HCT116 (cell line): ENCODE data around the gene LYRM4. TPM values are rescaled to one million over a fixed set of nuclear protein-coding genes. Genes with fewer than 3 reads are reported as not detected.
A peak's percentile ranks its signal among the peaks of the same experiment; 100 is the strongest.

Source experiments
- ATAC-seq: fragments of 200-7000 bp; cut with Tn5 transposase; 2 replicates; pipeline ENCODE4 v1.9.1; 2020; ENCODE audit warnings: mild to moderate bottlenecking, moderate library complexity
- BruUV-seq: library from RNA; stranded (reverse); fragments of 400-500 nt; replicated peaks from 2 replicates; lab custom pipeline; 2021; lab: Mats Ljungman, UMichigan
- CTCF ChIA-PET: fragments of 300-600 bp; sonication (Branson Sonifier 250); formaldehyde crosslinking; loops from one replicate; lab custom pipeline; 2021; ENCODE audit warnings: antibody characterized with exemption; lab: Charles Lee
- POLR2A ChIA-PET: fragments of 300-600, 350-600 bp; sonication (Branson Sonifier 250); formaldehyde crosslinking; loops from one replicate; lab custom pipeline; 2021; ENCODE audit warnings: antibody characterized with exemption; lab: Charles Lee
- RAD21 ChIA-PET, 2 experiments: fragments of 300-600 bp; sonication (Branson Sonifier 250); formaldehyde crosslinking; loops; one replicate each; lab custom pipeline; 2023; ENCODE audit warnings: low total read pairs in 2 of 2; ENCODE audit not compliant: uncharacterized antibody in 2 of 2, unreplicated experiment in 2 of 2, low non-redundant PET in 1 of 2; lab: Charles Lee
- DNase-seq: peaks from one replicate; pipeline ENCODE4 v3.0.0-alpha.2; 2010; ENCODE audit warnings: low read depth, low spot score
- H2AFZ ChIP-seq: fragments of 200-600 bp; shearing (Covaris generic), sonication (generic); 2 replicates; pipeline ENCODE4 v1.6.1; 2017; ENCODE audit warnings: low read depth, mixed run types, mixed read lengths, antibody characterized with exemption, low read length; ENCODE audit not compliant: poor library complexity, severe bottlenecking
- H3K27ac ChIP-seq: 2 replicates; pipeline ENCODE4 v1.5.1; 2012; ENCODE audit warnings: low read depth, low read length
- H3K27me3 ChIP-seq: fragments of 200-600 bp; sonication (generic); 2 replicates; pipeline ENCODE4 v1.6.1; 2016; ENCODE audit warnings: mixed run types, low read length, mixed read lengths; ENCODE audit not compliant: insufficient read depth
- H3K36me3 ChIP-seq, 2 experiments: fragments of 200-500 bp in 1 of 2; fragments of 200-600 bp in 1 of 2; sonication (Bioruptor generic) in 1 of 2; sonication (generic) in 1 of 2; 2 replicates each; pipeline versions ENCODE4 v1.5.1 to v1.6.1; 2014 to 2016; ENCODE audit warnings: low read length in 2 of 2, inconsistent platforms in 1 of 2, mixed read lengths in 1 of 2, mixed run types in 1 of 2; ENCODE audit not compliant: insufficient read depth in 2 of 2, control insufficient read depth in 1 of 2
- H3K4me1 ChIP-seq, 2 experiments: fragments of 200-600 bp in 1 of 2; sonication (generic) in 1 of 2; 2 replicates each; pipeline versions ENCODE4 v1.5.1 to v1.6.1; 2012 to 2017; ENCODE audit warnings: low read length in 2 of 2, inconsistent platforms in 1 of 2, mild to moderate bottlenecking in 1 of 2, mixed read lengths in 1 of 2, mixed run types in 1 of 2, moderate library complexity in 1 of 2; ENCODE audit not compliant: insufficient read depth in 2 of 2, control insufficient read depth in 1 of 2
- H3K4me2 ChIP-seq: fragments of 200-600 bp; sonication (generic); 2 replicates; pipeline ENCODE4 v1.6.1; 2017; ENCODE audit warnings: mixed run types, low read length, mixed read lengths
- H3K4me3 ChIP-seq, 2 experiments: fragments of 200-600 bp in 1 of 2; sonication (generic) in 1 of 2; replicated peaks in 1 of 2; 2 replicates each; pipeline ENCODE4 v1.5.1; 2011 to 2016; ENCODE audit warnings: low read length in 2 of 2, control low read depth in 1 of 2, low read depth in 1 of 2, mild to moderate bottlenecking in 1 of 2, mixed read lengths in 1 of 2, mixed run types in 1 of 2
- H3K79me2 ChIP-seq: fragments of 200-600 bp; sonication (generic); 2 replicates; pipeline ENCODE4 v1.6.1; 2017; ENCODE audit warnings: mild to moderate bottlenecking, mixed run types, low read length, moderate library complexity, mixed read lengths; ENCODE audit not compliant: insufficient read depth
- H3K9ac ChIP-seq: fragments of 200-600 bp; sonication (generic); 2 replicates; pipeline ENCODE4 v1.6.1; 2016; ENCODE audit warnings: low read length, mixed read lengths
- H3K9me2 ChIP-seq: fragments of 200-600 bp; sonication (generic), shearing (Covaris generic); 2 replicates; pipeline ENCODE4 v1.6.1; 2017; ENCODE audit warnings: mixed run types, mild to moderate bottlenecking, moderate library complexity; ENCODE audit not compliant: insufficient read depth
- H3K9me3 ChIP-seq, 2 experiments: fragments of 200-500 bp in 1 of 2; fragments of 200-600 bp in 1 of 2; sonication (Bioruptor generic) in 1 of 2; sonication (generic) in 1 of 2; 2 replicates each; pipeline ENCODE4 v1.6.1; 2014 to 2017; ENCODE audit warnings: low read length in 2 of 2, mixed read lengths in 2 of 2, inconsistent platforms in 1 of 2, low read depth in 1 of 2, mild to moderate bottlenecking in 1 of 2, mixed run types in 1 of 2, moderate library complexity in 1 of 2; ENCODE audit not compliant: control insufficient read depth in 1 of 2, insufficient read depth in 1 of 2
- H4K20me1 ChIP-seq: fragments of 200-600 bp; sonication (generic), shearing (Covaris generic); 2 replicates; pipeline ENCODE4 v1.6.1; 2017; ENCODE audit warnings: mixed run types, mild to moderate bottlenecking, moderate library complexity; ENCODE audit not compliant: insufficient read depth
- CBX3 ChIP-seq: IDR thresholded peaks from 2 replicates; pipeline ENCODE4 v1.6.1; 2012; ENCODE audit warnings: low read depth
- CEBPB ChIP-seq: IDR thresholded peaks from 2 replicates; pipeline ENCODE4 v1.6.1; 2012; ENCODE audit warnings: low read depth
- EGR1 ChIP-seq: IDR thresholded peaks from 2 replicates; pipeline ENCODE4 v1.6.1; 2012; ENCODE audit warnings: low read depth
- FOSL1 ChIP-seq: IDR thresholded peaks from 2 replicates; pipeline ENCODE4 v1.6.1; 2012; ENCODE audit warnings: low read depth
- POLR2A ChIP-seq: IDR thresholded peaks from 2 replicates; pipeline ENCODE4 v1.7.0; 2011; ENCODE audit warnings: borderline replicate concordance; ENCODE audit not compliant: insufficient read depth, insufficient read length; ENCODE audit errors: extremely low read depth
- POLR2AphosphoS5 ChIP-seq: IDR thresholded peaks from 2 replicates; pipeline ENCODE4 v1.6.1; 2011; ENCODE audit warnings: mild to moderate bottlenecking, low read depth, low read length, moderate library complexity
- SIN3A ChIP-seq: IDR thresholded peaks from 2 replicates; pipeline ENCODE4 v1.6.1; 2012; ENCODE audit warnings: low read depth
- SP1 ChIP-seq: IDR thresholded peaks from 2 replicates; pipeline ENCODE4 v1.6.1; 2012; ENCODE audit warnings: low read depth
- SRF ChIP-seq: IDR thresholded peaks from 2 replicates; pipeline ENCODE4 v1.6.1; 2012; ENCODE audit warnings: low read depth
- TCF7L2 ChIP-seq: IDR thresholded peaks from 2 replicates; pipeline ENCODE4 v1.7.0; 2011; ENCODE audit warnings: borderline replicate concordance, inconsistent platforms; ENCODE audit not compliant: insufficient read depth, insufficient read length; ENCODE audit errors: extremely low read depth
- YY1 ChIP-seq: IDR thresholded peaks from 2 replicates; pipeline ENCODE4 v1.6.1; 2011; ENCODE audit warnings: low read length, low read depth, moderate library complexity, mild to moderate bottlenecking; ENCODE audit not compliant: insufficient replicate concordance; ENCODE audit errors: extremely low read depth
- ZFX ChIP-seq: fragments of 450-650 bp; IDR thresholded peaks from 2 replicates; pipeline ENCODE4 v1.6.1; 2017
- intact Hi-C: fragments of 100-400 bp; cut with micrococcal nuclease; formaldehyde crosslinking; loops from 2 replicates; pipeline ENCODE4 v1.10.0; 2022
- total RNA-seq: library from RNA; stranded (reverse); gene quantifications from one replicate; pipeline ENCODE4 v1.2.1, GENCODE V29; 2021; ENCODE audit not compliant: unreplicated experiment
- TF ChIP-seq, protein P1 (sequence below), 3 experiments: fragments of 200-600 bp in 1 of 3; sonication (generic) in 1 of 3; IDR thresholded peaks in 2 of 3; conservative IDR thresholded peaks in 1 of 3; 2 replicates each; pipeline ENCODE4 v1.5.1; 2012 to 2017; ENCODE audit warnings: low read depth in 2 of 3, low read length in 2 of 3, antibody characterized with exemption in 1 of 3, borderline replicate concordance in 1 of 3, control low read depth in 1 of 3, mild to moderate bottlenecking in 1 of 3, mixed read lengths in 1 of 3, mixed run types in 1 of 3, moderate library complexity in 1 of 3; ENCODE audit not compliant: insufficient read depth in 1 of 3
- TF ChIP-seq, protein P2 (sequence below): IDR thresholded peaks from 2 replicates; pipeline ENCODE4 v1.6.1; 2011; ENCODE audit warnings: mild to moderate bottlenecking, low read length, moderate library complexity; ENCODE audit not compliant: insufficient replicate concordance; ENCODE audit errors: extremely low read depth
- TF ChIP-seq, protein P3 (sequence below): IDR thresholded peaks from 2 replicates; pipeline ENCODE4 v1.6.1; 2012
- TF ChIP-seq, protein P4 (sequence below): IDR thresholded peaks from 2 replicates; pipeline ENCODE4 v1.6.1; 2012

The LYRM4 gene
- total RNA-seq, 1 experiment from 2014 or later: 30.1 TPM

DNA sequence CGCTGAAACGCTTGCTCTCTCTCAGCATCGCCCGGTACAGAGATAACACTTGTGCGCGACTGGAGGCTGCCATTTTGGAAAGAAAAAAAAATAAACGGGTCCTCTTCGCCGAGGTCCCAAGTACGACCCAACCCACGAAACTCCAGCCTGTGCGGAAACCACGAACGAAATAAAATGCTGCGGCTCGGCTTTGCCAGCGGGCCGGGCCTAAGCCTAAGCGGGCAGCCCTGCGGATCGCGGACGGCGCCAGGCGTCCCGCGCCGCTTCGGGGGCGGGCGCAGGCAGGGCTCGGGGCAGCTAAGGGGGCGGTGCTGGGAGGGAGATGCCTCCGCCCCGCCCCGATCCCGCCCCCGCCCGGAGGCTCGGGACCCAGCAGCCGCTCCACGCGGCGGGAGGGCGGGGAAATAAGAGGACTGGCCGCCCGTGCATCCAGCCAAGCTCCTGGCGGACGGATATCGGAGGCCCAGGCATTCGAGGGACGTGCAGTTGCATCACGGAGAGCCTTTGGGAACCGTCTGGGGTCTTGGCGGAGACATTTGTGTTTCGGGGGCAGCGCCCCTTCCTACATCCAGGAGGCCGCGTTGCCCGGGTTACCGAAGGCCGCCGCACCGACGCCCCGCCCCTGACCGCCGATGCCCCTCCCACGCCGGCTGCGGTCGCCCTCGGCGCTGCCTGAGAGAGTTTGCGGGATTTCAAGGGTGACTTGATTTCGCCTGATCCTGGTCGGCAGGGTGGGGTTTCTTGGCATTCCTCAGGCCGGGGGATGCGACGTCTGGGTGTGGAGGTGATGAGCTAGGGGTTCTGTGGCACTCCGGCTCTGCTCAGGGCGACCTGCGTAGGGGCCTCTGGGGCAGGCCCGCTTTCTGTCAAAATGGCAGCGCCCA lies at the start of gene LYRM4, which contains the start of gene FARS2 (continued):
- peak; percentile 39; the same call in 1 of the 2 replicates for TF ChIP-seq POLR2AphosphoS5

DNA sequence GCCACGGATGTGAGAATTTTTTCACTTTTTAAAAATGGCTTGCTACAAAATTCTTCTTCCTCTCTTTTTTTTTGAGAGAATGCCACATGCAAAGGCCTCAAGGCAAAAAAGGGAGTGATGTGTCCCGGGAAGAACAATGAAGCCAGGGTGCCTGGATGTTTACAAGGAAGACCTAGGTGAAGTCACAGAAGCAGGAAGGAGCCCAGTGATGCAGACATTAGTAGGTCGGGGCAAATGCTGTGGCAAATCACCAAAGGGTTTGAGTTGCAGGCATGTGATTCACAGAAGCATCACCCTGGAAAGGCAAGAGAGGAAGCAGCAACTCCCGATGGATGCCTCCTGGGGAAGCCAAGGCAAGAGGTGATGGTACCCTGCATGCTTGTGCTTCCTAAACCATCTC lies 47.3 kb upstream of the LYRM4 start:
- ATAC-seq: no peak
- H3K9ac ChIP-seq: no peak overlapping the region
- RAD21 ChIA-PET: no interaction called here
- H2AFZ ChIP-seq: no peak overlapping the region
- no peaks in the 10 kb centered on the region; the same call in 1 of the 2 replicates for H3K79me2 ChIP-seq
- CTCF ChIA-PET: no interaction called here
- no peaks in the 10 kb centered on the region for H3K9me3 ChIP-seq
- no peak overlapping the region for H3K4me3 ChIP-seq
- intact Hi-C loops: no loop called here
- H3K27ac ChIP-seq: no peak overlapping the region
- POLR2A ChIA-PET: no interaction called here
- H3K27me3 ChIP-seq: no peaks in the 10 kb centered on the region
- TF ChIP-seq SP1 (no peak), TCF7L2 (no peak), CBX3 (no peak), FOSL1 (no peak), SRF (no peak), EGR1 (no peak), POLR2A (no peak), YY1 (no peak), CEBPB (no peak), SIN3A (no peak), ZFX (no peak)
- TF ChIP-seq, protein P1, sequence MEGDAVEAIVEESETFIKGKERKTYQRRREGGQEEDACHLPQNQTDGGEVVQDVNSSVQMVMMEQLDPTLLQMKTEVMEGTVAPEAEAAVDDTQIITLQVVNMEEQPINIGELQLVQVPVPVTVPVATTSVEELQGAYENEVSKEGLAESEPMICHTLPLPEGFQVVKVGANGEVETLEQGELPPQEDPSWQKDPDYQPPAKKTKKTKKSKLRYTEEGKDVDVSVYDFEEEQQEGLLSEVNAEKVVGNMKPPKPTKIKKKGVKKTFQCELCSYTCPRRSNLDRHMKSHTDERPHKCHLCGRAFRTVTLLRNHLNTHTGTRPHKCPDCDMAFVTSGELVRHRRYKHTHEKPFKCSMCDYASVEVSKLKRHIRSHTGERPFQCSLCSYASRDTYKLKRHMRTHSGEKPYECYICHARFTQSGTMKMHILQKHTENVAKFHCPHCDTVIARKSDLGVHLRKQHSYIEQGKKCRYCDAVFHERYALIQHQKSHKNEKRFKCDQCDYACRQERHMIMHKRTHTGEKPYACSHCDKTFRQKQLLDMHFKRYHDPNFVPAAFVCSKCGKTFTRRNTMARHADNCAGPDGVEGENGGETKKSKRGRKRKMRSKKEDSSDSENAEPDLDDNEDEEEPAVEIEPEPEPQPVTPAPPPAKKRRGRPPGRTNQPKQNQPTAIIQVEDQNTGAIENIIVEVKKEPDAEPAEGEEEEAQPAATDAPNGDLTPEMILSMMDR (IDR thresholded peaks at IDR 0.05 in 2 of 3, conservative IDR thresholded peaks at IDR 0.05 in 1 of 3; ENCODE audit: borderline replicate concordance in 1 of 3, insufficient read depth in 1 of 3, low read depth in 2 of 3, low read length in 2 of 3): no peak
- TF ChIP-seq, protein P2, sequence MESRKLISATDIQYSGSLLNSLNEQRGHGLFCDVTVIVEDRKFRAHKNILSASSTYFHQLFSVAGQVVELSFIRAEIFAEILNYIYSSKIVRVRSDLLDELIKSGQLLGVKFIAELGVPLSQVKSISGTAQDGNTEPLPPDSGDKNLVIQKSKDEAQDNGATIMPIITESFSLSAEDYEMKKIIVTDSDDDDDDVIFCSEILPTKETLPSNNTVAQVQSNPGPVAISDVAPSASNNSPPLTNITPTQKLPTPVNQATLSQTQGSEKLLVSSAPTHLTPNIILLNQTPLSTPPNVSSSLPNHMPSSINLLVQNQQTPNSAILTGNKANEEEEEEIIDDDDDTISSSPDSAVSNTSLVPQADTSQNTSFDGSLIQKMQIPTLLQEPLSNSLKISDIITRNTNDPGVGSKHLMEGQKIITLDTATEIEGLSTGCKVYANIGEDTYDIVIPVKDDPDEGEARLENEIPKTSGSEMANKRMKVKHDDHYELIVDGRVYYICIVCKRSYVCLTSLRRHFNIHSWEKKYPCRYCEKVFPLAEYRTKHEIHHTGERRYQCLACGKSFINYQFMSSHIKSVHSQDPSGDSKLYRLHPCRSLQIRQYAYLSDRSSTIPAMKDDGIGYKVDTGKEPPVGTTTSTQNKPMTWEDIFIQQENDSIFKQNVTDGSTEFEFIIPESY: no peak
- TF ChIP-seq, protein P3, sequence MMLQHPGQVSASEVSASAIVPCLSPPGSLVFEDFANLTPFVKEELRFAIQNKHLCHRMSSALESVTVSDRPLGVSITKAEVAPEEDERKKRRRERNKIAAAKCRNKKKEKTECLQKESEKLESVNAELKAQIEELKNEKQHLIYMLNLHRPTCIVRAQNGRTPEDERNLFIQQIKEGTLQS: no peak
- TF ChIP-seq, protein P4, sequence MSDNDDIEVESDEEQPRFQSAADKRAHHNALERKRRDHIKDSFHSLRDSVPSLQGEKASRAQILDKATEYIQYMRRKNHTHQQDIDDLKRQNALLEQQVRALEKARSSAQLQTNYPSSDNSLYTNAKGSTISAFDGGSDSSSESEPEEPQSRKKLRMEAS: no peak
- no peak for DNase-seq
- H3K36me3 ChIP-seq: no peaks in the 10 kb centered on the region
- no TSS peak for BruUV-seq
- no peak overlapping the region for H3K4me2 ChIP-seq
- peaks cover 0 to 4% of the 10 kb centered on the region in 2 experiments; a peak in 1 of 4 replicates for H3K4me1 ChIP-seq
- H4K20me1 ChIP-seq: no peaks in the 10 kb centered on the region
- no peaks in the 10 kb centered on the region for H3K9me2 ChIP-seq
